HCT116 (cell line): ENCODE measurements around the gene PLA2G2E. TPM values are rescaled to one million over a fixed set of nuclear protein-coding genes. Genes with fewer than 3 reads are reported as not detected.

Experiments
- total RNA-seq: library from RNA; stranded (reverse); gene quantifications from one replicate; pipeline ENCODE4 v1.2.1, GENCODE V29; 2021; ENCODE audit not compliant: unreplicated experiment

Gene PLA2G2E
- total RNA-seq, 1 experiment from 2014 or later = not detected

Other genes starting within 250 kb of the PLA2G2E start
- gene TMCO4, start 123.7 kb downstream of the PLA2G2E start, total RNA-seq = 12.7 TPM
- not detected for gene RNF186, start 108.3 kb downstream of the PLA2G2E start, total RNA-seq
- gene OTUD3, start 41.2 kb downstream of the PLA2G2E start, total RNA-seq = 15.0 TPM
- not detected for gene PLA2G2A, start 56.0 kb upstream of the PLA2G2E start, total RNA-seq
- gene PLA2G5, start 146.6 kb upstream of the PLA2G2E start, total RNA-seq = not detected
- not detected for gene PLA2G2D, start 195.9 kb upstream of the PLA2G2E start, total RNA-seq
- gene PLA2G2F, start 215.7 kb upstream of the PLA2G2E start, total RNA-seq = 0.12 TPM